Neural crest cell (in vitro differentiated cells): ENCODE data around the gene SASH1. TPM values are rescaled to one million over a fixed set of nuclear protein-coding genes. Genes with fewer than 3 reads are reported as not detected.

ENCODE experiments used
- DNase-seq: peaks from one replicate; pipeline ENCODE4 v3.0.0; 2021; ENCODE audit warnings: low read depth, mixed read lengths, low spot score
- H3K27ac Mint-ChIP-seq: one replicate; pipeline ENCODE4 v1.8.0; 2021; ENCODE audit warnings: mild to moderate bottlenecking, mixed read lengths; ENCODE audit not compliant: unreplicated experiment
- H3K27me3 Mint-ChIP-seq: 2 replicates; pipeline ENCODE4 v1.8.0; 2021; ENCODE audit warnings: low read depth, mild to moderate bottlenecking, mixed read lengths
- H3K36me3 Mint-ChIP-seq: 2 replicates; pipeline ENCODE4 v1.8.0; 2021; ENCODE audit warnings: low read depth, mild to moderate bottlenecking, mixed read lengths
- H3K4me1 Mint-ChIP-seq: 2 replicates; pipeline ENCODE4 v1.8.0; 2021; ENCODE audit warnings: mixed read lengths
- H3K4me3 Mint-ChIP-seq: one replicate; pipeline ENCODE4 v1.8.0; 2021; ENCODE audit warnings: mild to moderate bottlenecking, mixed read lengths
- H3K9me3 Mint-ChIP-seq: 2 replicates; pipeline ENCODE4 v1.8.0; 2021; ENCODE audit warnings: mixed read lengths
- CTCF ChIP-seq: fragments of 200-600 bp; sonication (generic); conservative IDR thresholded peaks from 2 replicates; pipeline ENCODE4 v1.5.0; 2021; ENCODE audit warnings: antibody characterized with exemption, mild to moderate bottlenecking
- total RNA-seq: library from RNA; stranded (reverse); gene quantifications from 2 replicates; pipeline ENCODE4 v1.2.1, GENCODE V29; 2021

The SASH1 gene
- total RNA-seq, 1 donor from 2014 or later, result 90.0 TPM

GRCh38 chr6:148447521-148448230, 105.0 kb downstream of the SASH1 start:
- Mint-ChIP-seq H3K27me3 (no peaks in the 10 kb centered on the region), H3K4me1 (peaks cover 40% of the 10 kb centered on the region), H3K36me3 (peaks cover 30% of the 10 kb centered on the region), H3K4me3 (peak overlapping the region; percentile 14), H3K27ac (peak overlapping the region; percentile 37), H3K9me3 (no peaks in the 10 kb centered on the region)
- TF ChIP-seq CTCF, result no peak
- no peak for DNase-seq

- Mint-ChIP-seq H3K36me3 (peaks cover 27% of the 10 kb centered on the region), H3K4me3 (no peak overlapping the region), H3K4me1 (peaks cover 46% of the 10 kb centered on the region), H3K27me3 (no peaks in the 10 kb centered on the region), H3K27ac (no peak overlapping the region), H3K9me3 (no peaks in the 10 kb centered on the region)
- DNase-seq, result no peak
- TF ChIP-seq CTCF, result no peak
These were observed 105.9 kb downstream of the SASH1 start for GRCh38 chr6:148448369-148449012.

- H3K36me3 Mint-ChIP-seq, result peaks cover 26% of the 10 kb centered on the region
- H3K4me1 Mint-ChIP-seq, result peaks cover 66% of the 10 kb centered on the region
- DNase-seq, result no peak
- H3K9me3 Mint-ChIP-seq, result no peaks in the 10 kb centered on the region
- no peak overlapping the region for H3K27ac Mint-ChIP-seq
- H3K27me3 Mint-ChIP-seq, result no peaks in the 10 kb centered on the region
- no peak overlapping the region for H3K4me3 Mint-ChIP-seq
- TF ChIP-seq CTCF, result no peak
These were observed 108.2 kb downstream of the SASH1 start for GRCh38 chr6:148450866-148451265.

GRCh38 chr6:148451690-148452089, 109.1 kb downstream of the SASH1 start:
- no peaks in the 10 kb centered on the region for H3K9me3 Mint-ChIP-seq
- no peak for DNase-seq
- H3K36me3 Mint-ChIP-seq, result peaks cover 22% of the 10 kb centered on the region
- no peak overlapping the region for H3K27ac Mint-ChIP-seq
- peaks cover 70% of the 10 kb centered on the region for H3K4me1 Mint-ChIP-seq
- no peaks in the 10 kb centered on the region for H3K27me3 Mint-ChIP-seq
- H3K4me3 Mint-ChIP-seq, result no peak overlapping the region
- TF ChIP-seq CTCF, result no peak

GRCh38 chr6:148452876-148453275, 110.2 kb downstream of the SASH1 start:
- Mint-ChIP-seq H3K27me3 (no peaks in the 10 kb centered on the region), H3K9me3 (no peaks in the 10 kb centered on the region), H3K4me1 (peaks cover 70% of the 10 kb centered on the region), H3K36me3 (peaks cover 29% of the 10 kb centered on the region), H3K4me3 (no peak overlapping the region), H3K27ac (no peak overlapping the region)
- no peak for DNase-seq
- TF ChIP-seq CTCF, result no peak
